GM12892 (cell line): ENCODE measurements around the gene STEAP3.

ENCODE experiments used
- POLR2AphosphoS5 ChIP-seq: IDR thresholded peaks from 2 replicates; pipeline ENCODE4 v1.6.1; 2011; ENCODE audit warnings: low read depth, low read length, control low read depth
- TAF1 ChIP-seq: IDR thresholded peaks from 2 replicates; pipeline ENCODE4 v1.6.1; 2011; ENCODE audit warnings: low read depth, mild to moderate bottlenecking, control low read depth, low read length, borderline replicate concordance

GRCh38 chr2:119260646-119261492 lies 37.2 kb downstream of the STEAP3 start:
- no peak for TF ChIP-seq POLR2AphosphoS5
- no peak for TF ChIP-seq TAF1
